GM19455 (cell line): ENCODE results near the gene AEN.

Source experiments
- ATAC-seq: cut with Tn5 transposase; IDR thresholded peaks from one replicate; pipeline ENCODE4 v1.9.1; 2021; ENCODE audit not compliant: unreplicated experiment

AEN gene

GRCh38 chr15:88613074-88613944 lies 7.8 kb upstream of the AEN start:
- ATAC-seq: no peak

GRCh38 chr15:88615303-88616107 lies 5.6 kb upstream of the AEN start:
- no peak for ATAC-seq

GRCh38 chr15:88616240-88616639 lies 4.9 kb upstream of the AEN start:
- ATAC-seq: no peak

- ATAC-seq: no peak
Measured at GRCh38 chr15:88617031-88617722, 4.0 kb upstream of the AEN start.

- no peak for ATAC-seq
Measured at GRCh38 chr15:88617790-88618189, 3.4 kb upstream of the AEN start.

GRCh38 chr15:88618686-88619085 lies 2.5 kb upstream of the AEN start:
- no peak for ATAC-seq

- no peak for ATAC-seq
Measured at GRCh38 chr15:88619796-88620195, 1.3 kb upstream of the AEN start.

GRCh38 chr15:88621789-88622604 lies 857 bp downstream of the AEN start:
- peak; percentile 34 for ATAC-seq

- no peak for ATAC-seq
Measured at GRCh38 chr15:88622605-88622975, 1.4 kb downstream of the AEN start.

GRCh38 chr15:88623061-88623460 lies 1.9 kb downstream of the AEN start:
- ATAC-seq: no peak

GRCh38 chr15:88623632-88624031 lies 2.5 kb downstream of the AEN start:
- ATAC-seq: no peak

GRCh38 chr15:88624156-88624970 lies 3.2 kb downstream of the AEN start:
- ATAC-seq: peak; percentile 39

- ATAC-seq: no peak
Measured at GRCh38 chr15:88624971-88625490, 3.9 kb downstream of the AEN start.

- no peak for ATAC-seq
Measured at GRCh38 chr15:88625943-88626741, 5.0 kb downstream of the AEN start.

GRCh38 chr15:88627463-88627862 lies 6.3 kb downstream of the AEN start:
- ATAC-seq: peak; percentile 44

- no peak for ATAC-seq
Measured at GRCh38 chr15:88628018-88628654, 7.0 kb downstream of the AEN start.

- ATAC-seq: no peak
Measured at GRCh38 chr15:88629071-88629470, 7.9 kb downstream of the AEN start.

GRCh38 chr15:88630141-88630721 lies 9.1 kb downstream of the AEN start:
- ATAC-seq: no peak
